ENCODE data around the gene TTC21A.
"Not testable (repeated sequence)": the region's sequence is repeated elsewhere in the genome, so short reads cannot be mapped to it uniquely, and the experiment has no call there.

TTC21A gene

DNA sequence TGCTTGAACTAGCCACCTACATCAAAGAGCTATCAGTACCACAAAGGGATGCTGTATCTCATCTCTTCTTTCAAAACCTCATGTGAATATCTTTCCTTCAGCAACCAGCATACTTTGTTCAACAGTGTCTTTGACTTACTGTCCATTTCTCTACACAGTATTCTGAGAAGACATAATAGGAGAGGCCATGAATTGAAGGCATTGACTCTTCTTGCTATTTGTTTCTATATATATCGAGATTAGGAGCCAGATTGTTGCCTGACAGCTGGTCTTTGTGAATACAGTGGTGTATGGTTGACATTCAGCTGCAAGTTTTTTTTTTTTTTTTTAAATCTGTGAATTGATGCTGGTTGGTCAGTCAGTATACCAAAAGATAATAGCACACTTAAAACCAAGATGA lies 58.0 kb downstream of the TTC21A start:
- DNase-seq (ENCODE audit: insufficient read length, low spot score) = no peak
- no peak for FAIRE-seq
- TF ChIP-seq, protein P1, sequence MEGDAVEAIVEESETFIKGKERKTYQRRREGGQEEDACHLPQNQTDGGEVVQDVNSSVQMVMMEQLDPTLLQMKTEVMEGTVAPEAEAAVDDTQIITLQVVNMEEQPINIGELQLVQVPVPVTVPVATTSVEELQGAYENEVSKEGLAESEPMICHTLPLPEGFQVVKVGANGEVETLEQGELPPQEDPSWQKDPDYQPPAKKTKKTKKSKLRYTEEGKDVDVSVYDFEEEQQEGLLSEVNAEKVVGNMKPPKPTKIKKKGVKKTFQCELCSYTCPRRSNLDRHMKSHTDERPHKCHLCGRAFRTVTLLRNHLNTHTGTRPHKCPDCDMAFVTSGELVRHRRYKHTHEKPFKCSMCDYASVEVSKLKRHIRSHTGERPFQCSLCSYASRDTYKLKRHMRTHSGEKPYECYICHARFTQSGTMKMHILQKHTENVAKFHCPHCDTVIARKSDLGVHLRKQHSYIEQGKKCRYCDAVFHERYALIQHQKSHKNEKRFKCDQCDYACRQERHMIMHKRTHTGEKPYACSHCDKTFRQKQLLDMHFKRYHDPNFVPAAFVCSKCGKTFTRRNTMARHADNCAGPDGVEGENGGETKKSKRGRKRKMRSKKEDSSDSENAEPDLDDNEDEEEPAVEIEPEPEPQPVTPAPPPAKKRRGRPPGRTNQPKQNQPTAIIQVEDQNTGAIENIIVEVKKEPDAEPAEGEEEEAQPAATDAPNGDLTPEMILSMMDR (IDR thresholded peaks at IDR 0.05; ENCODE audit: insufficient read depth, missing control alignments) = no peak

DNA sequence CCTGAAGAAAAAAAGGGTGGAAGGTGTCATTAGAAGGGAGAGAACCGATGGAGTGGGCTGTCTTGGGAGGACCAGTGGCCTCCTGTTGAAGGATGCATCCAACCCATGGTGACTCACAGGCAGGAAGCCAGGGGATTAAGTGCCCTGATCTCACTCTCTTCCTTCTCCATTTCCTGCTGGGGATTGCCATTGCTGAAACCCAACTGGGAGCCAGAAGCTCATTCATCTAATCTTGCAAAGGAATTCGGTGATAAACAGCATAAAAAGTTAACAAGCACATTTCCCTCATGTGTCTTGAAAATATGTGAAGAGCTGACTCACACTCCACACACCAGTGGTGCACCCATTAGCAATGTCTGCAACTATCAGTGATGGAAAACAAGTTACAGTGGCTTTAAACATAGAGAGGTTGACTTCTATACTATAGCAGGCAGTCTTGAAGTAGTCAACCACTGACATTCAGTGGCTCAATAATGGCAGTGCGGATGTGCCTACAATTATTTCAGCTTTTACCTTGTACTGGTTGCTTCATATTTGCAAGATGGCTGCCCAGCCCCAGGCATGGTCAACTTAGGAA lies 58.7 kb downstream of the TTC21A start:
- FAIRE-seq = no peak
- no peak for DNase-seq (ENCODE audit: insufficient read length, low spot score)
- TF ChIP-seq, protein P1 (IDR thresholded peaks at IDR 0.05; ENCODE audit: insufficient read depth, missing control alignments) = no peak

DNA sequence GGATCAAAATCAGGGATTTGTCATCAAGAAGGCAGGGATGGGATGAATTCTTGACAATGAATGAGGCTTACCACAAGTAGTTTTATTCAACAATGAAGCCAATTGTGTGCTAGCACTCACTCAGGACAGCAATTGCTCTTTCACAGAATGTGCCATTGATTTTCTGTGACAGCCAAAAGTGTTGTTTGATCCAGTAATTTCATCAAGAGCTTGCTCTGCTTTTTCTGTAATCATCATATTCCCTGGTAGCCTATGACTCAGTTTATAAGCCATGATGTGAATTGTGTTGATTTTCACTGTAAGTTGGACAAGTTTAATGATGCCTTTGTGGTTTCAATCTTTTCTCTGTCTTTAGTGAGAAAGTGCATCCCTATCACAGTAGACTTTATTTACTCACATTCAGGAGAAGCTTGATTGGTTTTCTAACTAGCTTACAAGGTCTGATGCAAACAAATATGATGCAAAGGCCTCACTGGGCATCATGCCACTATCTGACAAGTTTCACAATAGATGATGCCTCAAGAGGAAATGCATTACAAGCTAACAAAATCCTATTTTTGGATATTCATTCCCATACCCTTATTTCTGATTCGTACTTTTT lies 59.6 kb downstream of the TTC21A start:
- FAIRE-seq = no peak
- no peak for DNase-seq (ENCODE audit: insufficient read length, low spot score)
- TF ChIP-seq, protein P1 (IDR thresholded peaks at IDR 0.05; ENCODE audit: insufficient read depth, missing control alignments) = no peak

DNA sequence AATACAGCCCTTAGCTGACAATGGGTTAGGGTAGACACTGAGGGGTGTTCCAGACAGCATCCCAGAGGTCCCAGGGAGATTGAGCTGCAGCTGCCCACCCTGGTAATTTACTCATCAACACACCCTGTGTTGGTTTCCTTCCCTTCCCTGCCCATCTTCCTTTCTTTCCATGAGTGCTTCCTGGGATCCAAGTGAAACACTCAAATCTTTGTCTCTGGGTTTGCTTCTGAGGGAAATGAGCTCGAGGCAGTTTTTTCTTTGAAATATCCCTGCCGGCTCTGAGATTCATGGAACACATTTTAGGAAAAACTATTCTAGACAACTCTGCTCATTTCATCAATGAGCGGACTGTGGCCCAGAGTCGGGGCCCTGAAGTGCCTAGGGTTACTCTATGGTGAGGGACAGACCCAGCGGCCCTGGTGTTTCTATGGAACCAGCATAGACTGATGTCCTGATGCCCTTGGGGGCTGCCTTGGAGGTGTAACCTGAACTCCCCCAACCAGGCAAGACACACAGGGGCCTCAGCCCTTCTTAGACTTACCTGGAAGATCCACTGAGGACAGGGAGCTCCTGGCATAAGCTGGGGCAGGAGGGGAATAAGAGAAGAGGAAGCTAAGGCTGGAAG lies 60.8 kb downstream of the TTC21A start:
- DNase-seq (ENCODE audit: insufficient read length, low spot score) (no peak), FAIRE-seq (no peak)
- TF ChIP-seq, protein P1 (IDR thresholded peaks at IDR 0.05; ENCODE audit: insufficient read depth, missing control alignments) = no peak

DNA sequence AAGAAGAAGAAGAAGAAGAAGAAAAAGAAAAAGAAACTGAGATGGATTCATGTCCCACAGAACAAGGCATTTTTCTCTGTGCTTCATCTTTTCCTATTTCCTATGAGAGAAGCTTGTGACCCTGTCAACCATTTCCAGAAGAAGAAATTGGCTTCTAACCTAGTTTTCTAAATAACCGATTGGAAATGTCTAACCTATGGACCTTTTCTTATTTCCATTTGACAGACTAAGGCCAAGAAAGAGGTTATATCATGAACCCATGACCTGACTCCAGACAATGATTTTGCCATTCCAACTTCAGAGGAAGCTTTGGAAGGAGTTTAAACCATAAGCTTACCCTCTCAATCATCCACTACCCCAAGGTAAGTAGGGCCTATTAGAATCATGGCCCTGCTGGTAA lies 62.2 kb downstream of the TTC21A start:
- DNase-seq (ENCODE audit: insufficient read length, low spot score) (no peak), FAIRE-seq (no peak)
- TF ChIP-seq, protein P1 (IDR thresholded peaks at IDR 0.05; ENCODE audit: insufficient read depth, missing control alignments) = no peak

DNA sequence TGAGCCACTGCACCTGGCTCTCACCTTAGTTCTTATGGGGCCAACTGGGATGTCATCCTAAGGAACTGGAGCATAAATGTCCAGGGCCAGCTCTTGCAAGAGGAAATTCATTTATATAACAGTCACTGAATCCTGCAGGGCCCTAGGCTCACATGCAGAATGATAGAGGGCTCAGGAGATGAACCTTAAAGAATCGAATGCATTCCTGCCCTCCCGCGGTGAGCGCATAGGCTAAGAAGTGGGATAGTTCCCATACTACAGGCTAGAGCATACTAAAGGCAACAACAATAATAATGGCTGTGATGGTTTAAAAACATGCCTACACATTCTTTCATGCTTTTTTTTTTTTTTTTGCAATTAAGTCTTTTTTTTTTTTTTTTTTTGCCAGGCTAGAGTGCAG lies 63.0 kb downstream of the TTC21A start:
- FAIRE-seq (no peak), DNase-seq (ENCODE audit: insufficient read length, low spot score) (no peak)
- TF ChIP-seq, protein P1 (IDR thresholded peaks at IDR 0.05; ENCODE audit: insufficient read depth, missing control alignments) = no peak

DNA sequence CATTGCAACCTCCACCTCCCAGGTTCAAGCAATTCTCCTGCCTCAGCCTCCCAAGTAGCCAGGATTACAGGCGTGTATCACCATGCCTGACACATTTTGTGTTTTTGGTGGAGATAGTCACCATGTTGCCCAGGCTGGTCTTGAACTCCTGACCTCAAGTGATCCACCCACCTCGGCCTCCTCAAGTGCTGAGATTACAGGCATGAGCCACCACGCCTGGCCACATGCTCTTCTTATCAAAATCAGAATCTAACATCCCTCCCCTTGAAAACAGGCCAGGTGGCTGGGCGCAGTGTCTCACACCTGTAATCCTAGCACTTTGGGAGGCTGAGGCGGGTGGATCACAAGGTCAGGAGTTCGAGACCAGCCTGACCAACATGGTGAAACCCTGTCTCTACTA lies 63.4 kb downstream of the TTC21A start:
- not testable (repeated sequence) for DNase-seq (ENCODE audit: insufficient read length, low spot score); FAIRE-seq

Measured in D721Med (cell line).